ENCODE results near the gene CFAP77. TPM values are rescaled to one million over a fixed set of nuclear protein-coding genes. Genes with fewer than 3 reads are reported as not detected.

CFAP77 gene
- total RNA-seq, 4 donors from 2014 or later = not detected

DNA sequence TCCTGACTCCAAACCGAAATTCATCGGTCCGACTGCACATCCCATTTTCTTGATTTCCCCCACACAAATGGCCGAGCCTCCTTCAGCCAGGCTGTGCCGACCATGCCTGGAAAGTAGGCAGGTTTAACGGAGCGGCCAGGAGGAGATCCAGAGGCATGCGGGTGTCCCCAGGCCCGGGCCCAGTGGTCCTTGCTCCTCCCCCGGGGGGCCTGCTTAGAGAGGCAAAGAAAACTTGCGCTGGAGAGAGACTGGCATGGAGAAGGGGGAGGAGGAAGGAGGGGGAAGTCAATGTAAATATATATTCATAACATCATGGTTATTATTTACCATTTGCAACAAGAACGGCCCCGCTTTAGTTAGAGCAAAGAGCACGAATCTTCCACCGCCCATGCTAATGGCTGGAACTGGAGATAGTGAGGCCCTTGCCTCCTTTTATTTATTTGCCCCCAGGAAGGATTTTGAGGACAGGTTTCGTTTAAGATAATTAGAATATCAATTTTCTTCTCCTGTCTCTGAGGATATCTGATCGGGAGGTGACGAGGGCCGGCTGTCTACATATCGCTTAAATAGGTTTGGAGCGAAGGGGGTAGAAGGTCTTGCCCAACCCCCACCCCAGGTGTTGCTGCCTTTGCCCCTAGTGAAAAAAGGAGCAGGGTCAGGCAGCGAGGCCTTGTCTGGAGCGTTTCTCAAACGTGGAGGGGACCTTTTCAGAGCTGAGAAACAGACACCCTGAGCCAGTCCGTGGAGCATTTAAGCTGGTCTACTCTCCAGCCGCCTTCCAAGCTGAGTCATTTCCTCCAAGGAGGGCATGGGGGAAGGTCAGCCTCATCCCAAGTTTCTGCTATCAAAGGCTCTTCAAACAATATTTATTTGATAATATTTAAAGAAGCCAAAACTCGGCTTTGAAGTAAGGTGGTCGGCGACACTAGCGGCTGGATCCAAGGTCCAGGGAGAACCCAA lies 174.9 kb downstream of the CFAP77 start:
- Histone ChIP-seq H3K4me1 (peaks cover 7 to 49% (median 32%) of the 10 kb centered on the region in 4 donors), H3K27me3 (peaks cover 18 to 100% (median 97%) of the 10 kb centered on the region in 4 donors), H3K9me3 (no peaks in the 10 kb centered on the region), H3K36me3 (no peaks in the 10 kb centered on the region), H3K4me3 (no peak overlapping the region), H3K27ac (replicated peaks in 1 of 4) (no peak overlapping the region)
- no peak for DNase-seq (ENCODE audit: extremely low spot score)
- intact Hi-C loops (cut with DNase I) = no loop called here
- 9% methylated on average over 30 of the region's 30 CpGs for WGBS
- no peak for TF ChIP-seq POLR2A (IDR thresholded peaks at IDR 0.05; ENCODE audit: low read depth)
- TF ChIP-seq EP300 (IDR thresholded peaks at IDR 0.05) = no peak
- TF ChIP-seq, protein P1, sequence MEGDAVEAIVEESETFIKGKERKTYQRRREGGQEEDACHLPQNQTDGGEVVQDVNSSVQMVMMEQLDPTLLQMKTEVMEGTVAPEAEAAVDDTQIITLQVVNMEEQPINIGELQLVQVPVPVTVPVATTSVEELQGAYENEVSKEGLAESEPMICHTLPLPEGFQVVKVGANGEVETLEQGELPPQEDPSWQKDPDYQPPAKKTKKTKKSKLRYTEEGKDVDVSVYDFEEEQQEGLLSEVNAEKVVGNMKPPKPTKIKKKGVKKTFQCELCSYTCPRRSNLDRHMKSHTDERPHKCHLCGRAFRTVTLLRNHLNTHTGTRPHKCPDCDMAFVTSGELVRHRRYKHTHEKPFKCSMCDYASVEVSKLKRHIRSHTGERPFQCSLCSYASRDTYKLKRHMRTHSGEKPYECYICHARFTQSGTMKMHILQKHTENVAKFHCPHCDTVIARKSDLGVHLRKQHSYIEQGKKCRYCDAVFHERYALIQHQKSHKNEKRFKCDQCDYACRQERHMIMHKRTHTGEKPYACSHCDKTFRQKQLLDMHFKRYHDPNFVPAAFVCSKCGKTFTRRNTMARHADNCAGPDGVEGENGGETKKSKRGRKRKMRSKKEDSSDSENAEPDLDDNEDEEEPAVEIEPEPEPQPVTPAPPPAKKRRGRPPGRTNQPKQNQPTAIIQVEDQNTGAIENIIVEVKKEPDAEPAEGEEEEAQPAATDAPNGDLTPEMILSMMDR (IDR thresholded peaks at IDR 0.05) = no peak
- TF ChIP-seq POLR2AphosphoS5 (IDR thresholded peaks at IDR 0.05) = no peak

DNA sequence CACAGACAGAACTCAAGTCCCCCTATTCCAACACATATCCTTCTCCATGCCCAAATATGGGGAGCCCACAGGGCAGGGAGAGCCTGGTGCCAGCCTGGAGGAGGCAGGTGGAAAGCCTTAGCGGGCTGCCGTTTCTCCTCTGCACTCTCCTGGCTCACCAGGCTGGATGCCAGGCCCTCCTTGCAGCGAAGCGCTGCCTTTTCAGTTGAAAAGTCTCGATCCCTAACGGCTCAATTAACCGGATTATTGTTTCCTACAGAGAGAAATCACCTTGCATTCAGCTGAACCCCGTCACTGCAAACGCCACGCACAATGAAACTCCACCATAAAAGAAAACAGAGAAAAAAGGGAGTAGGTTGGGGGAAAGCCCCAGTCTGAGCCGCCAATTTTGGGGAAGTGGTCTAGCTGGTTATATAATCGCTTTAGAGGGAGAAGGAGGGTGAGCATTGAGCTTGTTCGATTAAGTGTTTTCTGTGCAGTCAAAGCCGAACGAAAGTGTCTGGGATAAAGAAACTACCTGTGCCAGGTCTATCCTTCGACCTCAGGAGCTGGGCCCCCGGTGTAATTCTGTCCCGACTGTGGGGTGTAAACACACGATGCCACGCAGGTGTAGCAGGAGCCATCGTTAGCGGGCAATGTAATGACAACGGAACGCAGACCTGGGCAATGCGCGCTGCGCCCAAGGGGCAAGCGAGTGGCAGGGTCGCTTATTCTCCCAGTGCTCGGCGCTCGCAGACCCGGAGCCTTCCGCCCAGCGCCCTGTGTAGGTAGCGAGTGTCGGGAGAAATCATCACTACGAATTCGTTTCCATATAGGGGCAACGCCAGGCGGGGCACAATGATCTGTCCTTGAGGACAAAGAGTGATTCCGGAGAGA lies 176.2 kb downstream of the CFAP77 start:
- intact Hi-C loops (cut with DNase I) = no loop called here
- H3K4me1 ChIP-seq = peaks cover 7 to 49% (median 42%) of the 10 kb centered on the region in 4 donors
- whole genome bisulfite sequencing = 3% methylated on average over 19 of the region's 42 CpGs
- no peaks in the 10 kb centered on the region for H3K36me3 ChIP-seq
- no peak overlapping the region for H3K27ac ChIP-seq (replicated peaks in 1 of 4)
- TF ChIP-seq, protein P1 (IDR thresholded peaks at IDR 0.05) = no peak
- no peak for TF ChIP-seq POLR2AphosphoS5 (IDR thresholded peaks at IDR 0.05)
- TF ChIP-seq EP300 (IDR thresholded peaks at IDR 0.05) = no peak
- TF ChIP-seq POLR2A (IDR thresholded peaks at IDR 0.05; ENCODE audit: low read depth) = no peak
- no peaks in the 10 kb centered on the region for H3K9me3 ChIP-seq
- no peak overlapping the region for H3K4me3 ChIP-seq
- no peak for DNase-seq (ENCODE audit: extremely low spot score)
- H3K27me3 ChIP-seq = peaks cover 10 to 100% (median 96%) of the 10 kb centered on the region in 4 donors

DNA sequence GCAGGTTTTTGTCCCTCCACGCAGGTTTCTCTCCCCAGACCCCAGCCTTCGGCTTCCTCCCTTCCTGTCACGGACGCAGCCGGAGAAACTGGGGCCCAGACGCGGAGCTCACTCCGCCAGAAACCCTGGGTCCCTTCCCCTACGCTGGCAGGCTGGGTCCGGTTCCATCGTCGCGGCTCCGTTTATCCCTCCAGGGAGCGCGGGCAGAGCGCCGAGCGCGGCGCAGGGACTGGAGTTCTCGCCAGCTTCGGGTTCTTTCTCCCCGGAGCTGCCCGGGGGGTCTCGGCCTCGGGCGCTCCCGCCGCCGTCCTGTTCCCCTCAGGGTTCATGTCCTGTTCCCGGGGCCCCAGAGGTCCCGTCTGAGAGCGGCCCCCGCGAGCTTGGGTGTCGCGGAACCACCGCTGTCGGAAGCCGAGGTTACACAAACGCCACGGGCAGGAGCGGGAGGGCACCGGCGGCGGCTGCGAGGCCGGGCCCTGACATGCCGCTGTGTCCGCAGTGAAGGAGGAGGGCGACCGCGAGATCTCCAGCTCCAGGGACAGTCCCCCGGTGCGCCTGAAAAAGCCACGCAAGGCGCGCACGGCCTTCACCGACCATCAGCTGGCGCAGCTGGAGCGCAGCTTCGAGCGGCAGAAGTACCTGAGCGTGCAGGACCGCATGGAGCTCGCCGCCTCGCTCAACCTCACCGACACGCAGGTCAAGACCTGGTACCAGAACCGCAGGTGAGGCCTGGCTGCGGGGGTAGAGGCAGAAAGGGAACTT lies 177.0 kb downstream of the CFAP77 start:
- WGBS = 3% methylated on average over 8 of the region's 74 CpGs
- TF ChIP-seq POLR2A (IDR thresholded peaks at IDR 0.05; ENCODE audit: low read depth) = no peak
- TF ChIP-seq, protein P1 (IDR thresholded peaks at IDR 0.05) = no peak
- H3K27ac ChIP-seq (replicated peaks in 1 of 4) = no peak overlapping the region
- no peaks in the 10 kb centered on the region for H3K36me3 ChIP-seq
- peaks cover 10 to 100% (median 89%) of the 10 kb centered on the region in 4 donors for H3K27me3 ChIP-seq
- intact Hi-C loops (cut with DNase I) = no loop called here
- peaks cover 2 to 42% (median 35%) of the 10 kb centered on the region in 4 donors for H3K4me1 ChIP-seq
- H3K4me3 ChIP-seq = no peak overlapping the region
- no peak for DNase-seq (ENCODE audit: extremely low spot score)
- H3K9me3 ChIP-seq = no peaks in the 10 kb centered on the region

- intact Hi-C loops (cut with DNase I) = no loop called here
- no peak for TF ChIP-seq EP300 (IDR thresholded peaks at IDR 0.05)
- TF ChIP-seq POLR2AphosphoS5 (IDR thresholded peaks at IDR 0.05) = no peak
- no peak for TF ChIP-seq POLR2A (IDR thresholded peaks at IDR 0.05; ENCODE audit: low read depth)
- TF ChIP-seq, protein P1 (IDR thresholded peaks at IDR 0.05) = no peak
- Histone ChIP-seq H3K4me3 (no peak overlapping the region), H3K4me1 (peaks cover 0 to 36% (median 30%) of the 10 kb centered on the region in 4 donors), H3K9me3 (no peaks in the 10 kb centered on the region), H3K27ac (replicated peaks in 1 of 4) (no peak overlapping the region), H3K36me3 (no peaks in the 10 kb centered on the region), H3K27me3 (peaks cover 10 to 100% (median 86%) of the 10 kb centered on the region in 4 donors)
- 17% methylated on average over 3 of the region's 6 CpGs for WGBS
- DNase-seq (ENCODE audit: extremely low spot score) = no peak
These were observed 177.6 kb downstream of the CFAP77 start for GRCh38 chr9:132587592-132587955.
